NK-92 (cell line): ENCODE measurements around the gene PLCL1.
"Not testable (repeated sequence)": the region's sequence is repeated elsewhere in the genome, so short reads cannot be mapped to it uniquely, and the experiment has no call there.

Experiments used
- DNase-seq: peaks from one replicate; lab custom pipeline; 2025; ENCODE audit not compliant: unreplicated experiment; lab: John Stamatoyannopoulos, UW

The PLCL1 gene

GRCh38 chr2:198164843-198165242 lies 360.4 kb downstream of the PLCL1 start:
- DNase-seq = no peak

- no peak for DNase-seq
Measured at GRCh38 chr2:198165289-198165688, 360.9 kb downstream of the PLCL1 start.

GRCh38 chr2:198167346-198167745 lies 363.0 kb downstream of the PLCL1 start:
- no peak for DNase-seq

- DNase-seq = no peak
Measured at GRCh38 chr2:198168651-198169050, 364.3 kb downstream of the PLCL1 start.

GRCh38 chr2:198173242-198173641 lies 368.8 kb downstream of the PLCL1 start:
- DNase-seq = no peak

GRCh38 chr2:198173864-198174263 lies 369.5 kb downstream of the PLCL1 start:
- DNase-seq = no peak

- no peak for DNase-seq
Measured at GRCh38 chr2:198175271-198175670, 370.9 kb downstream of the PLCL1 start.

- no peak for DNase-seq
Measured at GRCh38 chr2:198177040-198177439, 372.6 kb downstream of the PLCL1 start.

GRCh38 chr2:198178766-198179165 lies 374.4 kb downstream of the PLCL1 start:
- no peak for DNase-seq

GRCh38 chr2:198186257-198186656 lies 381.9 kb downstream of the PLCL1 start:
- DNase-seq = no peak

- DNase-seq = no peak
Measured at GRCh38 chr2:198187841-198188240, 383.4 kb downstream of the PLCL1 start.

GRCh38 chr2:198188982-198189381 lies 384.6 kb downstream of the PLCL1 start:
- no peak for DNase-seq

- DNase-seq = no peak
Measured at GRCh38 chr2:198191651-198192050, 387.3 kb downstream of the PLCL1 start.

- DNase-seq = not testable (repeated sequence)
Measured at GRCh38 chr2:198196556-198196955, 392.2 kb downstream of the PLCL1 start.
